Amniotic epithelial cell (primary cell): ENCODE measurements around the gene SERPINA3.
A peak's percentile ranks its signal among the peaks of the same experiment; 100 is the strongest.
"Not testable (repeated sequence)": the region's sequence is repeated elsewhere in the genome, so short reads cannot be mapped to it uniquely, and the experiment has no call there.

Source experiments
- DNase-seq: peaks from one replicate; pipeline ENCODE4 v3.0.0-alpha.2; 2010; ENCODE audit warnings: low read depth

SERPINA3 gene

DNA sequence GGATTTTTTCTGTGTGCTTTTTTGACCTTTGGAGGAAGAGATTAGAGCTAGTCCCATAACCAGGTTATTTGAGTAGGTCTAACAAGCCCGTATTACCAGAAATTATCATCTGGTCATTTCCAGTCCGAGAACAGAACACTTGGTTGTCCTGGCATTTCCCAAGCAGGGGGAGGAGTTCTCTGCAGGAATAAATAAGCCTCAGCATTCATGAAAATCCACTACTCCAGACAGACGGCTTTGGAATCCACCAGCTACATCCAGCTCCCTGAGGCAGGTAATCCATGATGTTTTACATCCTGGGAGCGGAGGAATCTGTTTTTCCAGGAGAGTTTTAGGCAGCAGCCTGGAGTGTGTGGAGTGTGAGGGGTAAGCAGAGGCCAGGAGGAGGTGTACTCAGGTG, at the start of gene SERPINA3:
Gene SERPINA3 (plus strand): TSS at position 218 of the 400 bp plus-strand sequence. CDS start 2,051 bp downstream, outside the sequence.
- peak; percentile 77 for DNase-seq

DNA sequence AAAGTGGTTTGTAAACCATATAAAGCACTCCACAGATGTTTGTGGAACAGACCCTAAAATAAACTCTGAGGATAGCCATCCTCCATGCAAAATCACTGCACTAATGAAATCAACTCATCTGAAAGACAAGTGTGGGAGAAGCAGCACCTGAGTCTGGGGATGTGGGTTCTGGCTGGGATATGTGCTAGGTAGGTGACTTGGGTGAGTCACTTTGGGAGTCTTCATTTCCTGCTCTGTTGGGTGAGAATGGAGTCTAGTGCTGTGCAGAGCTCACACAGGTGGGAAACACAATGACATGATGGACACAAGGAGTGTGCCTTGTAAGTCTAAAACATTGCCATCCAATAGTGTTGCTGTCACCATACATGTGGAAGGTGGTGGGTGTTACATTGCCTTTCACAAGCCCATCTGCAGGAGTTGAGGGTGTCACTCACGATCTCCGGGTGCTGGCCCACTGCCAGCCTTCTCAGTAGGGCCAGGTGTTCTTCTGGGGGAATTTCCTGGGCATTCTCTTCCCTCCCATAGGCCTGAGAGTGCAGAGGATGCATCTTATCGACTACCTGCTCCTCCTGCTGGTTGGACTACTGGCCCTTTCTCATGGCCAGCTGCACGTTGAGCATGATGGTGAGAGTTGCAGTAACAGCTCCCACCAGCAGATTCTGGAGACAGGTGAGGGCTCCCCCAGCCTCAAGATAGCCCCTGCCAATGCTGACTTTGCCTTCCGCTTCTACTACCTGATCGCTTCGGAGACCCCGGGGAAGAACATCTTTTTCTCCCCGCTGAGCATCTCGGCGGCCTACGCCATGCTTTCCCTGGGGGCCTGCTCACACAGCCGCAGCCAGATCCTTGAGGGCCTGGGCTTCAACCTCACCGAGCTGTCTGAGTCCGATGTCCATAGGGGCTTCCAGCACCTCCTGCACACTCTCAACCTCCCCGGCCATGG, 49.0 kb upstream of the SERPINA3 start:
- no peak for DNase-seq

- no peak for DNase-seq
Measured at GRCh38 chr14:94564381-94564780, 47.8 kb upstream of the SERPINA3 start.

GRCh38 chr14:94568186-94568585, 44.0 kb upstream of the SERPINA3 start:
- no peak for DNase-seq

- DNase-seq = no peak
Measured at GRCh38 chr14:94569381-94570001, 42.7 kb upstream of the SERPINA3 start.

DNA sequence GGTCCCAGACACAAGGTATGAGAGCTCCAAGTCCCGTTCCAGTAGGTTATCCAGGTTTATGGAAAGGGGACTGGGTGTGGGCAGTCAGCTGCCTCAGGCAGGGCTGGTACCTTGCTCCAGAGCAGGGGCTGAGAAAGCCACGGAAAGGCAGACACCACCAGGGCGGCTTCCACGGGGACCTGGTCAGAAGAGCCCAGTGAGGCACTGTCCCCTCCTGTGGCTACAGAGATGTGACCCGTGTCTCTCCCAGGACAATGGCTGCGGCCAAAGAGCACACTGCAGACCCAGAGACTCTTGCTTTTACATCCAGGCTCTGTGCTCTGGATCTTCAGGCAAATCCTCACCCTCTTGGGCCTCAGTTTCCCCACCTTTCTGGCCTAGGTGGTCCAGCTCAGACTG, 42.2 kb upstream of the SERPINA3 start:
- DNase-seq = no peak

- no peak for DNase-seq
Measured at GRCh38 chr14:94570440-94570839, 41.8 kb upstream of the SERPINA3 start.

DNA sequence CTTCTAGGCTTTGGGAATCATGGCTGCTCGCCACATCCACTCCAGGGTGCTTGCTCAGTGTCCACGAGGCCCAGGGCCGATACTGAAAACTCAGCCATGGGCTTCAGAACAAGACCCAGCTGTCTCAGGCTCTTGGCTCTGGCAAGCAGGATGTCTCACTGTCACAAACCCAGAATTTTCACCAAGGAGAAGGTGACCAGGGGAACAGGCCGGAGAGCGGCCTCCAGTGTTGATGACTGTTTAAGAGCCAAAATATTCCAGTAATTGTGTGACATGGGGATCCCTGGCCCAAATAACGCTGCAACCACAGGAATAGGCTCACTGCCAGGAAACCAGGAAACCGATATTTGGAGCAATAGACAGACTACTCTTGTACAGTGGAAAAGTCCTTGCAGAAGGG, 40.8 kb upstream of the SERPINA3 start:
- no peak for DNase-seq

DNA sequence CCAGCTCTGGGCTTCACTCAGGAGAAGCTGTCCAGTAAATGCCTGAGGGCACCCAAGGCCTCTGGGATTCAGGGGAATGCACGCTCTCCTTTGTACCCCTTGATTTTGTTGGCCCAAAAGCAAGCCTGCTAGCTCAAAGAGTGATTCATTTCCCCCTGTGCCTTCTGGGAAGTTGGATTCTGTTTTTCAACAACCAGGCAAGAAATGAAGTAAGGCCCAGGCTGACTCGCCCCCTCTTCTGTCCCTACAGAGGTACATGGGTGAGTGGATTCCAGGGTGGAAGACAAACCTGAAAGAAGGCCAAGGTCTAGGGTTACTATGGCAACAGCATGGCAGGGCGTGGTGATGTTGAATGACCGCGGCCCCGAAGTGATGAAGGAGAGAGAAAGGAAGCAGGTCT, 40.2 kb upstream of the SERPINA3 start:
- no peak for DNase-seq

- no peak for DNase-seq
Measured at GRCh38 chr14:94572637-94573303, 39.4 kb upstream of the SERPINA3 start.

DNA sequence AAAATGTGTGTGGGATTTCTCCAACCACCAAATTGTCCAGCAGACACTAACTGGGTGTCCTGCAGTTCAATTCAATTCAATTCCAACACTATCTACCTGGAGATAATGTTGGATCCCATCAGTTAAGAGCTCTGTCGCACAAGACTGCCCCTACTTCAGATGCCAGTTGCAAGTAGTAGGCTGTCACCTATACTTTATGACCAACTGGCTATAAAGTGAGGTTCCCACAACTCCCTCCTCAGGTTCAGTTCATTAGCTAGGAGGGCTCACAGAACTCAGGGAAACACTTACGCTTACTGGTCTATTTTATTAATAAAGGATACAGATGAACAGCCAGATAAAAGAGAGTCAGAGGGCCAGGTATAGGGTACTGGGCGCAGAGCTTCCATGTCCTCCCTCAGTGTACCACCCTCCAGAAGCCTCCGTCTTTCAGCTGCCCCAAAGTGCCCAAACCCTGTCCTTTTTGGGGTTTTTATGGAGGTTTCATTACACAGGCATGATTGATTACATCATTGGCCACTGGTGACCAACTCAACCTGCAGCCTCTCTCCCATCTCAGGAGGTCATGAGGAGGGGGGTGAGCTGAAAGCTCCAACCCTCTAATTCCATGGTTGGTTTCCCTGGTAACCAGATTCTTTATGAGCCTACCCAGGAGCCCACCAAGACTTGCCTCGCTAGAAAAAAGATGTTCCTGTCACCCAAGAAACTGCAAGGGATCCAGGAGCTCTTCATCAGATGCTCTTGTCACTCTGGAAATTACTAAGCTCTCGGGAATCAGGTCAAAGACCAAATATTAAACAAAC, 38.5 kb upstream of the SERPINA3 start:
- no peak for DNase-seq

DNA sequence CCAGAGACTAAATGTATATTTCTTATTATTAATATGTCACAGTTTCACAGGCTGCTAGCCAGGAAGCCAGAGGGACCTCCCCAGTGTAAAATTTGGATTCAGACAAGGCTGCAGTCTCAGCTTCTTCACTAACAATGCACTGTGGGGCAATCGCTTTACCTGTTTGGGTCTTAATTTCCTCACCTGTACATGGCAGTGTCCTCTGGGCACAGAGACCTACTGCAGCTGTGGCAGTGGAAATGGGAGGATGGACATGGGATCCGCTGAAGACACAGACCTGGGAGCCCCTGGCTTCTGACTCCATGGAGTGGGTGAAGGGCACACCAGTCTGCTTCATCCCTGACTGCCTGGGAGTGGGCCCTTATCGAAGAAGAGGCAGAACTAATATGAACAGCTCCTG, 37.9 kb upstream of the SERPINA3 start:
- DNase-seq = no peak

DNA sequence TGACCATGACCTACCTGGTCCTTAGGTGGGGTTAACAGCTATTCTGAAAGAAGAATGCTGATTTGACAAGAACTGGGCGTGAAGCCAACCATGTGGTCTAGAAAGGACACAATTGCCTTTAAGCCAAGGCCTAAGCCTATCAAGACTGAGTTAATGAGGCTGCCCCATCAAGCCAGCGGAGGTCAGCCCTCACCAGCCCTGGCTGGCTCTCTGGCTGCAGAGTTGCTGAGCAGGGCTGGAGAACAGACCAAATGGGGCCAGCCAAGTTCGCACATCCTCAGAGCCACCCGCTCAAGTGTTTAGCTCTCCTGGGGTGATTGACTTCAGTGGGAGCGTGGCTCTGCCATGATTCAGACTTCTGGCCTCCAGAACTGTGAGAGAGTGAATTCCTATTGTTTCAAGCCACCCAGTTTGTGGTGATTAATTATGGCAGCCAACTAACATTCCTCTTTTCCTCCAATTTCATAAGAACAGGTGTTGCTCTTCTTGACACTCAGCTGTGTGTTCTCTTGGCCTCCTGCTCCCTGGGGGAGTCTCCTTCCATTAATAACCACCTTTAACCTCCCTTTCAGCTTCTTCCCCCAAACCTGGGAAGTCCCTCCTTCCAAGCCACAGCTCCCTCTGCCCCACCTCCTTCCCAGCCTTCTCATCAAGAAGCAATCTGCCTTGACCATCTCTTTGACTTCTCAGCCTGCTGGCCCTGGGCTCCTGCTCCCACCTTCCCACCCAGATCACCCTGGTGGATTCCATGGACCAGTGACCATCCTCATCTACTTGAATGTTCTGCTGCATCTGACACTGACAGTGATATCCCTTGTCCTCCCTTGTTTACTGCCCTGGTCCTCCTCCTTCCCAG, 36.2 kb upstream of the SERPINA3 start:
- peak; percentile 78 for DNase-seq

- not testable (repeated sequence) for DNase-seq
Measured at GRCh38 chr14:94577472-94577871, 34.7 kb upstream of the SERPINA3 start.

- no peak for DNase-seq
Measured at GRCh38 chr14:94578712-94579111, 33.5 kb upstream of the SERPINA3 start.

- DNase-seq = peak; percentile 45
Measured at GRCh38 chr14:94581127-94581999, 30.8 kb upstream of the SERPINA3 start, which contains the start of gene SERPINA5. TSS of gene SERPINA5 (plus strand) at chr14:94581426. CDS start at chr14:94587363, 5,937 bp downstream.

- DNase-seq = no peak
Measured at GRCh38 chr14:94582199-94582750, 29.9 kb upstream of the SERPINA3 start.

GRCh38 chr14:94582851-94583250, 29.3 kb upstream of the SERPINA3 start:
- no peak for DNase-seq

DNA sequence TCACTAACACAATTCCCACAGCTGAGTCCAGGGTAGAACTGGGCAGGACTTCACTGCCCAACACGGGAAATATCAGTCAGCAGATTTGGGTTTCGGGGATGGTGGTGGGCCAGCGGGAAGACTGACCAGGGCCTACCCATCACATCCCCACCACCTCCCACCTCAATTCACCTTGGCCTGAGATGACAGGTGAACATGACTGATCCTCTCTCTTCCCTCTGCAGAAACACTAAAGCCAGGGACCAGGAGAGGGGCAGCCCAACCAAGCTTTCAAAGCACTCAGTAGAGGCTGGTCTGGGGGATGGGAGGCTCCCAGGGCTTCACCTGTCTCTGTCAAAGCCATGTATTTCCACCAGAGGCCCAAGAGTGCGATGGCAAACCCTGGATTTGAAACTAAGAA, 28.6 kb upstream of the SERPINA3 start:
- DNase-seq = no peak
